ENCODE results near the gene PMS2. TPM values are rescaled to one million over a fixed set of nuclear protein-coding genes. Genes with fewer than 3 reads are reported as not detected.
"Not testable (repeated sequence)": the region's sequence is repeated elsewhere in the genome, so short reads cannot be mapped to it uniquely, and the experiment has no call there.

The PMS2 gene
- 1 to 10 TPM; 5.4 to 9.2 (median 6.0) TPM for polyA plus RNA-seq
- long read RNA-seq, donor 1, result 0 reads
- long read RNA-seq, donor 2, result 0 reads
- long read RNA-seq, donor 3, result 0 reads
- long read RNA-seq, donor 4, result 0 reads
- long read RNA-seq, donor 5, result 0 reads
- long read RNA-seq, donor 6, result 0 reads
- long read RNA-seq, donor 7, result 0 reads
- long read RNA-seq, donor 8, result 0 reads
- long read RNA-seq, donor 9, result 0 reads
- long read RNA-seq, donor 10, partial matches to known transcripts, result 44 of 67 reads
- long read RNA-seq, donor 10, other reads (novel, unspliced or antisense), result 23 of 67 reads

GRCh38 chr7:6008668-6009611 lies at the start of gene PMS2, which contains the start of gene AIMP2:
Gene PMS2 (minus strand): TSS chr7:6009049. CDS start chr7:6009019, 30 bp downstream.
Gene AIMP2 (plus strand): TSS chr7:6009272. CDS start chr7:6009364, 92 bp downstream.
- Histone ChIP-seq H3K9me3 (ENCODE audit: control insufficient read depth in 2 of 2, insufficient read depth in 1 of 2, low read depth in 1 of 2, low read length in 1 of 2) (no peaks in the 10 kb centered on the region), H3K27me3 (ENCODE audit: control insufficient read depth in 3 of 3, insufficient read depth in 3 of 3, low read length in 3 of 3) (no peaks in the 10 kb centered on the region), H3K4me3 (ENCODE audit: low read depth in 1 of 3, low read length in 3 of 3) (peak within 1 kb of the TSS; percentile 81 to 95 (median 91)), H3K36me3 (ENCODE audit: control insufficient read depth in 3 of 3, insufficient read depth in 2 of 3, low read depth in 1 of 3, low read length in 3 of 3) (peaks cover 0 to 21% (median 0%) of the 10 kb centered on the region in 3 donors), H3K27ac (ENCODE audit: low read depth in 1 of 3, low read length in 2 of 3) (peak within 1 kb of the TSS; percentile 90 to 99 (median 97)), H3K4me1 (ENCODE audit: control insufficient read depth in 3 of 3, insufficient read depth in 2 of 3, low read depth in 1 of 3, low read length in 2 of 3) (peaks cover 2 to 9% (median 4%) of the 10 kb centered on the region in 3 donors)
- no peak for FAIRE-seq
- peak; percentile 99 to 100 for DNase-seq
- WGBS, 3 donors, result 0 to 1% (median 1%) methylated on average over 80 to 84 of the region's 84 CpGs

GRCh38 chr7:6057316-6058129 lies 48.7 kb upstream of the PMS2 start:
- Histone ChIP-seq H3K9me3 (ENCODE audit: control insufficient read depth in 2 of 2, insufficient read depth in 1 of 2, low read depth in 1 of 2, low read length in 1 of 2) (no peaks in the 10 kb centered on the region), H3K27me3 (ENCODE audit: control insufficient read depth in 3 of 3, insufficient read depth in 3 of 3, low read length in 3 of 3) (no peaks in the 10 kb centered on the region), H3K27ac (ENCODE audit: low read depth in 1 of 3, low read length in 2 of 3) (peak overlapping the region in 2 of 3 donors; percentile 88 to 98), H3K4me3 (ENCODE audit: low read depth in 1 of 3, low read length in 3 of 3) (peak overlapping the region in 2 of 3 donors; percentile 67 to 93), H3K36me3 (ENCODE audit: control insufficient read depth in 3 of 3, insufficient read depth in 2 of 3, low read depth in 1 of 3, low read length in 3 of 3) (peaks cover 0 to 17% (median 2%) of the 10 kb centered on the region in 3 donors), H3K4me1 (ENCODE audit: control insufficient read depth in 3 of 3, insufficient read depth in 2 of 3, low read depth in 1 of 3, low read length in 2 of 3) (peaks cover 0 to 3% (median 2%) of the 10 kb centered on the region in 3 donors)
- WGBS, 3 donors, result 19 to 50% (median 33%) methylated on average over 14 of the region's 14 CpGs
- peak; percentile 6 to 16 for DNase-seq
- no peak for FAIRE-seq

GRCh38 chr7:6056616-6057015 lies 47.8 kb upstream of the PMS2 start:
- 24 to 38% (median 33%) methylated on average over 1 of the region's 1 CpG for WGBS, 3 donors
- Histone ChIP-seq H3K4me3 (ENCODE audit: low read depth in 1 of 3, low read length in 3 of 3) (no peak overlapping the region), H3K4me1 (ENCODE audit: control insufficient read depth in 3 of 3, insufficient read depth in 2 of 3, low read depth in 1 of 3, low read length in 2 of 3) (peaks cover 0 to 3% (median 2%) of the 10 kb centered on the region in 3 donors), H3K27ac (ENCODE audit: low read depth in 1 of 3, low read length in 2 of 3) (no peak overlapping the region), H3K9me3 (ENCODE audit: control insufficient read depth in 2 of 2, insufficient read depth in 1 of 2, low read depth in 1 of 2, low read length in 1 of 2) (no peaks in the 10 kb centered on the region), H3K36me3 (ENCODE audit: control insufficient read depth in 3 of 3, insufficient read depth in 2 of 3, low read depth in 1 of 3, low read length in 3 of 3) (peaks cover 0 to 18% (median 2%) of the 10 kb centered on the region in 3 donors), H3K27me3 (ENCODE audit: control insufficient read depth in 3 of 3, insufficient read depth in 3 of 3, low read length in 3 of 3) (no peaks in the 10 kb centered on the region)
- DNase-seq (peak in 1 of 2 donors; percentile 15), FAIRE-seq (no peak)

- not testable (repeated sequence) for FAIRE-seq
- 96 to 98% (median 98%) methylated on average over 9 of the region's 9 CpGs for WGBS, 3 donors
- peaks cover 4 to 41% (median 7%) of the 10 kb centered on the region in 3 donors for H3K36me3 ChIP-seq (ENCODE audit: control insufficient read depth in 3 of 3, insufficient read depth in 2 of 3, low read depth in 1 of 3, low read length in 3 of 3)
Observed at GRCh38 chr7:6051185-6051584, 42.3 kb upstream of the PMS2 start.

GRCh38 chr7:6049780-6050179 lies 40.9 kb upstream of the PMS2 start:
- WGBS, 3 donors, result 79 to 88% (median 85%) methylated on average over 4 of the region's 4 CpGs
- Histone ChIP-seq H3K27ac (ENCODE audit: low read depth in 1 of 3, low read length in 2 of 3) (no peak overlapping the region), H3K27me3 (ENCODE audit: control insufficient read depth in 3 of 3, insufficient read depth in 3 of 3, low read length in 3 of 3) (no peaks in the 10 kb centered on the region), H3K36me3 (ENCODE audit: control insufficient read depth in 3 of 3, insufficient read depth in 2 of 3, low read depth in 1 of 3, low read length in 3 of 3) (peaks cover 4 to 46% (median 7%) of the 10 kb centered on the region in 3 donors), H3K4me1 (ENCODE audit: control insufficient read depth in 3 of 3, insufficient read depth in 2 of 3, low read depth in 1 of 3, low read length in 2 of 3) (no peaks in the 10 kb centered on the region), H3K4me3 (ENCODE audit: low read depth in 1 of 3, low read length in 3 of 3) (no peak overlapping the region), H3K9me3 (ENCODE audit: control insufficient read depth in 2 of 2, insufficient read depth in 1 of 2, low read depth in 1 of 2, low read length in 1 of 2) (no peaks in the 10 kb centered on the region)
- DNase-seq, result no peak
- no peak for FAIRE-seq

More at GRCh38 chr7:6051185-6051584, 42.3 kb upstream of the PMS2 start:
- H3K27me3 ChIP-seq (ENCODE audit: control insufficient read depth in 3 of 3, insufficient read depth in 3 of 3, low read length in 3 of 3); H3K9me3 ChIP-seq (ENCODE audit: control insufficient read depth in 2 of 2, insufficient read depth in 1 of 2, low read depth in 1 of 2, low read length in 1 of 2); H3K4me3 ChIP-seq (ENCODE audit: low read depth in 1 of 3, low read length in 3 of 3); DNase-seq; H3K4me1 ChIP-seq (ENCODE audit: control insufficient read depth in 3 of 3, insufficient read depth in 2 of 3, low read depth in 1 of 3, low read length in 2 of 3); H3K27ac ChIP-seq (ENCODE audit: low read depth in 1 of 3, low read length in 2 of 3): not testable (repeated sequence)

GRCh38 chr7:6035686-6036085 lies 26.8 kb upstream of the PMS2 start:
- no peak overlapping the region for H3K27ac ChIP-seq (ENCODE audit: low read depth in 1 of 3, low read length in 2 of 3)
- no peaks in the 10 kb centered on the region for H3K9me3 ChIP-seq (ENCODE audit: control insufficient read depth in 2 of 2, insufficient read depth in 1 of 2, low read depth in 1 of 2, low read length in 1 of 2)
- WGBS, 3 donors, result 91 to 93% (median 92%) methylated on average over 13 of the region's 13 CpGs
- H3K4me1 ChIP-seq (ENCODE audit: control insufficient read depth in 3 of 3, insufficient read depth in 2 of 3, low read depth in 1 of 3, low read length in 2 of 3), result no peaks in the 10 kb centered on the region
- FAIRE-seq, result no peak
- peaks cover 13 to 62% (median 32%) of the 10 kb centered on the region in 3 donors for H3K36me3 ChIP-seq (ENCODE audit: control insufficient read depth in 3 of 3, insufficient read depth in 2 of 3, low read depth in 1 of 3, low read length in 3 of 3)
- no peak for DNase-seq
- no peak overlapping the region for H3K4me3 ChIP-seq (ENCODE audit: low read depth in 1 of 3, low read length in 3 of 3)
- no peaks in the 10 kb centered on the region for H3K27me3 ChIP-seq (ENCODE audit: control insufficient read depth in 3 of 3, insufficient read depth in 3 of 3, low read length in 3 of 3)

GRCh38 chr7:6035165-6035564 lies 26.3 kb upstream of the PMS2 start:
- no peak for FAIRE-seq
- peaks cover 10 to 61% (median 29%) of the 10 kb centered on the region in 3 donors for H3K36me3 ChIP-seq (ENCODE audit: control insufficient read depth in 3 of 3, insufficient read depth in 2 of 3, low read depth in 1 of 3, low read length in 3 of 3)
- H3K27me3 ChIP-seq (ENCODE audit: control insufficient read depth in 3 of 3, insufficient read depth in 3 of 3, low read length in 3 of 3), result no peaks in the 10 kb centered on the region

More at GRCh38 chr7:6035165-6035564, 26.3 kb upstream of the PMS2 start:
- no peak overlapping the region for H3K4me3 ChIP-seq (ENCODE audit: low read depth in 1 of 3, low read length in 3 of 3)
- H3K27ac ChIP-seq (ENCODE audit: low read depth in 1 of 3, low read length in 2 of 3), result no peak overlapping the region
- no peak for DNase-seq
- H3K4me1 ChIP-seq (ENCODE audit: control insufficient read depth in 3 of 3, insufficient read depth in 2 of 3, low read depth in 1 of 3, low read length in 2 of 3), result no peaks in the 10 kb centered on the region
- WGBS, 3 donors, result 92 to 97% (median 93%) methylated on average over 10 of the region's 10 CpGs
- no peaks in the 10 kb centered on the region for H3K9me3 ChIP-seq (ENCODE audit: control insufficient read depth in 2 of 2, insufficient read depth in 1 of 2, low read depth in 1 of 2, low read length in 1 of 2)
